WTC11 (cell line): ENCODE data around the gene CFAP57. TPM values are rescaled to one million over a fixed set of nuclear protein-coding genes. Genes with fewer than 3 reads are reported as not detected.

Experiments used
- ATAC-seq: fragments of 200-7000 bp; cut with Tn5 transposase; 2 replicates; pipeline ENCODE4 v1.10.0; 2021; ENCODE audit warnings: mild to moderate bottlenecking, moderate library complexity
- CTCF ChIA-PET: fragments of 300-600 bp; sonication (Branson Sonifier 250); formaldehyde crosslinking; loops from one replicate; lab custom pipeline; 2021; ENCODE audit warnings: antibody characterized with exemption; lab: Charles Lee
- POLR2A ChIA-PET: fragments of 350-600 bp; sonication (Branson Sonifier 250); formaldehyde crosslinking; loops from one replicate; lab custom pipeline; 2021; ENCODE audit warnings: antibody characterized with exemption; lab: Charles Lee
- DNase-seq: peaks from one replicate; pipeline ENCODE4 v3.0.0; 2021; ENCODE audit warnings: low spot score
- H3K27ac Mint-ChIP-seq: 2 replicates; pipeline ENCODE4 v1.8.0; 2021; ENCODE audit warnings: mixed read lengths
- H3K27me3 Mint-ChIP-seq: 2 replicates; pipeline ENCODE4 v1.8.0; 2021; ENCODE audit warnings: low read depth, mild to moderate bottlenecking, moderate library complexity, mixed read lengths
- H3K36me3 Mint-ChIP-seq: 2 replicates; pipeline ENCODE4 v1.8.0; 2021; ENCODE audit warnings: mixed read lengths
- H3K4me1 Mint-ChIP-seq: 2 replicates; pipeline ENCODE4 v1.8.0; 2022; ENCODE audit warnings: mixed read lengths
- H3K4me3 Mint-ChIP-seq: 2 replicates; pipeline ENCODE4 v1.8.0; 2021; ENCODE audit warnings: mild to moderate bottlenecking, moderate library complexity, mixed read lengths
- H3K9me3 Mint-ChIP-seq: 2 replicates; pipeline ENCODE4 v1.8.0; 2021; ENCODE audit warnings: mixed read lengths
- AR ChIP-seq: fragments of 250-450 bp; sonication (Bioruptor Pico); IDR thresholded peaks from 2 replicates; pipeline ENCODE4 v1.9.0; 2021; ENCODE audit warnings: mild to moderate bottlenecking
- ARID4B ChIP-seq: sonication (generic); formaldehyde crosslinking; IDR thresholded peaks from 2 replicates; pipeline ENCODE4 v1.8.0; 2023; ENCODE audit warnings: missing genetic modification reagents, mild to moderate bottlenecking, borderline replicate concordance
- E2F4 ChIP-seq: sonication (generic); formaldehyde crosslinking; IDR thresholded peaks from 2 replicates; pipeline ENCODE4 v1.8.1; 2022; ENCODE audit warnings: low read depth, mild to moderate bottlenecking, moderate library complexity, missing genetic modification reagents, borderline replicate concordance
- FOXP4 ChIP-seq: sonication (generic); formaldehyde crosslinking; IDR thresholded peaks from 2 replicates; pipeline ENCODE4 v1.8.0; 2022; ENCODE audit warnings: mild to moderate bottlenecking, missing genetic modification reagents
- IRF2 ChIP-seq: sonication (generic); formaldehyde crosslinking; IDR thresholded peaks from 2 replicates; pipeline ENCODE4 v1.8.0; 2022; ENCODE audit warnings: low read depth, missing genetic modification reagents, borderline replicate concordance
- MAX ChIP-seq: sonication (generic); formaldehyde crosslinking; IDR thresholded peaks from 2 replicates; pipeline ENCODE4 v1.8.0; 2022; ENCODE audit warnings: mild to moderate bottlenecking, missing genetic modification reagents
- MYBL2 ChIP-seq: sonication (generic); formaldehyde crosslinking; IDR thresholded peaks from 2 replicates; pipeline ENCODE4 v1.8.1; 2023; ENCODE audit warnings: mild to moderate bottlenecking, moderate library complexity, missing genetic modification reagents
- NFYB ChIP-seq: sonication (generic); formaldehyde crosslinking; conservative IDR thresholded peaks from 2 replicates; pipeline ENCODE4 v1.8.0; 2022; ENCODE audit warnings: low read depth, missing genetic modification reagents
- SP1 ChIP-seq: sonication (generic); formaldehyde crosslinking; conservative IDR thresholded peaks from 2 replicates; pipeline ENCODE4 v1.8.1; 2022; ENCODE audit warnings: missing genetic modification reagents
- TEAD4 ChIP-seq: sonication (generic); formaldehyde crosslinking; IDR thresholded peaks from 2 replicates; pipeline ENCODE4 v1.8.0; 2022; ENCODE audit warnings: mild to moderate bottlenecking, missing genetic modification reagents
- ZBTB21 ChIP-seq: sonication (generic); formaldehyde crosslinking; IDR thresholded peaks from 2 replicates; pipeline ENCODE4 v1.8.1; 2023; ENCODE audit warnings: mild to moderate bottlenecking, missing genetic modification reagents, borderline replicate concordance
- total RNA-seq: library from RNA; stranded (reverse); gene quantifications from 3 replicates; pipeline ENCODE4 v1.2.3, GENCODE V29; 2021
- TF ChIP-seq, protein P1 (sequence below): sonication (generic); formaldehyde crosslinking; IDR thresholded peaks from 2 replicates; pipeline ENCODE4 v1.8.0; 2022; ENCODE audit warnings: missing genetic modification reagents

The CFAP57 gene
- total RNA-seq, 1 experiment from 2014 or later, result 0.42 TPM

DNA sequence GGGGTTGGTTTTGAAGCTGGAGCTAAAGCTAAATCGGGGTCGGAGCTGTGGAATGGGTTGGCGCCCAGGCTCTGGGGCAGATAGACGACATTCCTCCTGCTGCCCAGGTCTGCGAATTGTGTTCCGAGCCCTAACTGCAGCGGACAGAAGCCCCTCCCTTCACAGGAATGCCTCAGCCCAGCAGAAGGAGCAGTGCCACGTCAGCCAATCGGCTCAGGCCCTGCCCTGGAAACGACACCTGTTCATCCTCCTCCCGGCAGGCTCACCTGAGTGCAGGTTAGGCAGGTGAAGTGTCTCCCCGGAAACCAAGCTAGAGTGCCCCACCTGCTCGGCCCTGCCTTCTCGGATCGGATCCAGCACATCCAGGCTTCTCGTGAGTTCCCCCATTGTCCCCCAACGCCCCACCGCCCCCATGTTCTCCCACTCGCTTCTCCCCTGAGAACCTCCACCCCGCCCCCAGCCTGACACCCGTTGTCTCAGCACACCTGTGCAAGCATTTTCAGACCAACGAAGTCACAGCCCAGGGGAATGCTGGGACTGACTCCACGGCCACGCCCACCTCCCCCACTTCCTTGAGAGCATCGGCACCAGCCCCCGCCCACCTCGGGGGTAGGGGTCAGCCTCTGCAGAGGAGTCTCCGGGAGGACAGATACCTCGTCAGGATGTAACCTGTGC, 98.4 kb downstream of the CFAP57 start:
- ChIA-PET POLR2A (interaction anchor here (0.5 to 1.3 kb wide), 9 partner anchors 14 to 1594 kb away, joined by 3 to 16 read pairs (median 5); partner anchors contain the start of genes C1orf210, CDC20, ELOVL1 and MED8), CTCF (interaction anchor here (0.6 to 1.6 kb wide), 3 partner anchors 15 to 357 kb away, joined by 3 to 12 read pairs (median 10); partner anchors contain the start of genes C1orf210 and CDC20)
- Mint-ChIP-seq H3K36me3 (peaks cover 19% of the 10 kb centered on the region), H3K27ac (peak overlapping the region; percentile 97), H3K4me1 (peaks cover 29% of the 10 kb centered on the region), H3K9me3 (peaks cover 12% of the 10 kb centered on the region), H3K27me3 (peaks cover 14% of the 10 kb centered on the region), H3K4me3 (peak overlapping the region; percentile 83)
- peak; percentile 95 for ATAC-seq
- DNase-seq, result peak; percentile 93
- TF ChIP-seq, protein P1, sequence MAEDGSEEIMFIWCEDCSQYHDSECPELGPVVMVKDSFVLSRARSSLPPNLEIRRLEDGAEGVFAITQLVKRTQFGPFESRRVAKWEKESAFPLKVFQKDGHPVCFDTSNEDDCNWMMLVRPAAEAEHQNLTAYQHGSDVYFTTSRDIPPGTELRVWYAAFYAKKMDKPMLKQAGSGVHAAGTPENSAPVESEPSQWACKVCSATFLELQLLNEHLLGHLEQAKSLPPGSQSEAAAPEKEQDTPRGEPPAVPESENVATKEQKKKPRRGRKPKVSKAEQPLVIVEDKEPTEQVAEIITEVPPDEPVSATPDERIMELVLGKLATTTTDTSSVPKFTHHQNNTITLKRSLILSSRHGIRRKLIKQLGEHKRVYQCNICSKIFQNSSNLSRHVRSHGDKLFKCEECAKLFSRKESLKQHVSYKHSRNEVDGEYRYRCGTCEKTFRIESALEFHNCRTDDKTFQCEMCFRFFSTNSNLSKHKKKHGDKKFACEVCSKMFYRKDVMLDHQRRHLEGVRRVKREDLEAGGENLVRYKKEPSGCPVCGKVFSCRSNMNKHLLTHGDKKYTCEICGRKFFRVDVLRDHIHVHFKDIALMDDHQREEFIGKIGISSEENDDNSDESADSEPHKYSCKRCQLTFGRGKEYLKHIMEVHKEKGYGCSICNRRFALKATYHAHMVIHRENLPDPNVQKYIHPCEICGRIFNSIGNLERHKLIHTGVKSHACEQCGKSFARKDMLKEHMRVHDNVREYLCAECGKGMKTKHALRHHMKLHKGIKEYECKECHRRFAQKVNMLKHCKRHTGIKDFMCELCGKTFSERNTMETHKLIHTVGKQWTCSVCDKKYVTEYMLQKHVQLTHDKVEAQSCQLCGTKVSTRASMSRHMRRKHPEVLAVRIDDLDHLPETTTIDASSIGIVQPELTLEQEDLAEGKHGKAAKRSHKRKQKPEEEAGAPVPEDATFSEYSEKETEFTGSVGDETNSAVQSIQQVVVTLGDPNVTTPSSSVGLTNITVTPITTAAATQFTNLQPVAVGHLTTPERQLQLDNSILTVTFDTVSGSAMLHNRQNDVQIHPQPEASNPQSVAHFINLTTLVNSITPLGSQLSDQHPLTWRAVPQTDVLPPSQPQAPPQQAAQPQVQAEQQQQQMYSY (CRISPR knock-in tag), result peak; percentile 92
- TF ChIP-seq MYBL2 (CRISPR knock-in tag) (no peak), ZBTB21 (peak; percentile 47; the same call in 1 of the 2 replicates), AR (CRISPR knock-in tag) (no peak), TEAD4 (CRISPR knock-in tag) (peak; percentile 41; the same call in 1 of the 2 replicates), FOXP4 (CRISPR knock-in tag) (0 out of 2 replicates have a peak, but pooled peaks have one; percentile 21), SP1 (peak; percentile 63), IRF2 (CRISPR knock-in tag) (no peak), MAX (CRISPR knock-in tag) (peak; percentile 74), ARID4B (CRISPR knock-in tag) (0 out of 2 replicates have a peak, but pooled peaks have one; percentile 43), E2F4 (CRISPR knock-in tag) (no peak), NFYB (CRISPR knock-in tag) (peak; percentile 63)
